Left cardiac atrium (tissue), 4 donors: ENCODE data around the gene MAP3K20. TPM values are rescaled to one million over a fixed set of nuclear protein-coding genes. Genes with fewer than 3 reads are reported as not detected.

ENCODE experiments used
- ATAC-seq, 2 donors: fragments of 200-7000 bp; cut with Tn5 transposase; one replicate each; pipeline ENCODE4 v1.9.1; 2020; ENCODE audit warnings: mild to moderate bottlenecking in 2 of 2, moderate library complexity in 2 of 2
- DNase-seq: peaks from one replicate; pipeline ENCODE4 v3.0.0-alpha.2; 2020
- intact Hi-C, 2 donors: fragments of 100-400 bp; cut with DNase I; formaldehyde crosslinking; loops; one replicate each; pipeline versions ENCODE4 v1.14.1 to v1.15.1; 2022 to 2023
- total RNA-seq, 2 donors: library from RNA; stranded (reverse); fragmentation: NEBNext Ultra II Directional; extraction: Animal tissue kit (Norgen Biotek cat#: 25700); gene quantifications; one replicate each; pipeline ENCODE4 v1.2.1, GENCODE V29; 2021
- donor health status: DM: no; HTN: yes; CAD: no.
- donor health status: DM: no; HTN: yes; CAD: no; lungs with severe emphysema.
- donor health status: DM: yes; HTN: yes; CAD: no.
- donor health status: Dilated cardiomyopathy.

Gene MAP3K20
- total RNA-seq, 2 donors from 2014 or later: 204 to 206 TPM

DNA sequence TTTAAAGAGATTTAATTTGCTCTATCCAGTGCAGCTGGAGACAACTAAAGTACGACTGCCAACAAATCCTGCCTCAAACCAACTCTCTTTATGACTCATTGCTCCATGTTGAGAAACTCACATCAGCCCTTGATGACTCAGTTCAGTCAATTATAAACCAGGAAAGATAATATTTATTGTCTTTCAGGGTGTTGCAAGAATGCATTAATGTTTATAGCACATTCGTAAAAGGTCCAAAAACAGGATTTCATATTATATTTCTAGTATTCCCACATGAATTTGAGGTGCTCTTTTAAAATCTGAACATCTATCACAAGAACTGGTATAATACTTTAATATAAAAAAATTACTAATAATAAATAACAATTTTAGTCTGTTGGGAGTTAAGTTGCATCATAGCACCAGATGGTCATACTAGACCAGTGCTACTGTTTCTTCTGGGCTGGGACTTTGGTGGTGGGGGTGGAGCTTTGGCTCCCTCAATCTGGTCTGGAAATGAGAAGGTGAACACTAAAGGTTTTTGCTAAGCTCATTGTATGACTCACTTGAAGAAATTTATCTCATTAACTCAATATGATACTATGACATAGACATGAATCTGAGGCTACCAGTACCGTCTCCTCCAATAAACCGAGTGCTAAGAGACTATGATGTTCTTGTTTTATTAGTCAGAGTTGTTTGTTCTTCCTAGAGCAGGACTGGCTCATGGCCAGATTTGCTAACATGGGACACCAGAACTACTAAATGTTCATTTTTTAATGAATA is 26.6 kb upstream of the MAP3K20 start:
- DNase-seq (peak; percentile 73), ATAC-seq (peak; percentile 81 to 96)
- intact Hi-C loops: no loop called here

DNA sequence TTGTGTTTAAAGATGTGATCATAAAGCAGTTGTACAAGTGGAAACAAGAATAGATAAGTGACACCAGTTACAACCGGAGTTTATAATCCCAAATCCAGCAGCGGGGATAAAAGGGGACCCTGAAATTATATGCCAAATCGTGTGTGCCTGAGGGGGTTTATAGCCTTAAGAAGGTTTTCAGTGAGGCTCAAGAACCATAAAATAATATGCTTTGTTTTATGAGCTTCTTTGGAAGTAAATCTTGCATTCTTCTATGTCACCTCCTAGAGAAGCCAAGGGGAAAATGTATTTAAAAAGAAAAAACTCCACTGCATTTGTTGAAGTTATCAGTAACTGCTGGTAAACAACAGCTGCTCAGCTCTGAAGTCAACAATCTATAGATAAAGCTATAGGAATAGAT is 25.8 kb upstream of the MAP3K20 start:
- intact Hi-C loops: no loop called here
- ATAC-seq: no peak

DNA sequence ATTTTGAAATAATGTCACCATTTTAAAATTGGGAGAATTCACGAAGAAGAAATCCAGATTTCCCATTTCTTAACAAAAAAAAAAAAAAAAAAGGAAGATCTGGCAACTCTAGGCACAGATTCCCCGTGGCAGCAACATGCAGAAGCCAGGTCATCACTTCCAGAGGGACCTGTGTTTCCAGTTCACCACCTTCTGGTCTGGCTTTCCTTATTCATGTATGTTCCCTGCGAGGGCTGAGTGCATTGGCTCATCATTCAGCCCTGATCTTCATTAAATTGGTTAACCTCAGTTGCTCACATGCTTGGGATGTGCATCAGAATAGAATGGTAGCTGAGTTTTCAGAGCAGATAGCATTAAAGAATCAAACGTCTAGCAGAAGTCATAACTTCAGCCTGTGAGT is 25.0 kb upstream of the MAP3K20 start:
- intact Hi-C loops: no loop called here
- ATAC-seq (no peak), DNase-seq (no peak)

More for the DNA sequence above, 25.8 kb upstream of the MAP3K20 start:
- no peak for DNase-seq

DNA sequence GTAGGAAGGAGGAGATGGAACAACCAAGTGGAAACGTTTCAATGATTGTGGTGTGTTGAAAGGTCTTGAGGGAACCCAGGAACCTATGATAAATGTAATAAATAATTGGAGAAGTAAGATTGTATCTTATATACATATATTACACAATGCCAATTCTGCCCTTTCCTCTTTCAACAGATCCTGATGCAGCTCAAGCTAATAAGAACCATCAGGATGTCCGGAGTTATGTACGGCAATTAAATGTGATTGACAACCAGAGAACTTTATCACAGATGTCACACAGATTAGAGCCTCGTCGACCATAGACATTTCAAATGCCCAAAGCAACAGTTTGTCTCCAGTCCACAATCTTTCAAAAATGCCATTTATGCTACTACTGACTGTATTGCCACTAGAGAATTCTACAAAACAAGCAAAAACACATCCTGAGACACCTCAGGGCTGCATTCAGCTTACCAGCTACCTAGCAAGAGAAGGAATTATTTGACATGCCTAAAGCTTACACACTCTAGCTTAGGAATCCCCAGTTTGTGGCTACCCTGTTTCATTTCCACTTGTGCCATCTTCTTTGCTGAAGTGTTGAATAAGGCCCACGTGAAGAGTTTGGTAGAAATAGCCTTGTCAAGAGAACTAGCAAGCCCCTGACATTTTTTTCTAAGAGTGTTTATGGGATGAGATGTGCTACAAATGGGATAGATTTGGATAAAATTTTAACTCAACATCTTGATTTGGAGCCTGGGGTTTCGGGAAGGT is 24.0 kb upstream of the MAP3K20 start:
- ATAC-seq: no peak
- intact Hi-C loops: no loop called here
- no peak for DNase-seq

DNA sequence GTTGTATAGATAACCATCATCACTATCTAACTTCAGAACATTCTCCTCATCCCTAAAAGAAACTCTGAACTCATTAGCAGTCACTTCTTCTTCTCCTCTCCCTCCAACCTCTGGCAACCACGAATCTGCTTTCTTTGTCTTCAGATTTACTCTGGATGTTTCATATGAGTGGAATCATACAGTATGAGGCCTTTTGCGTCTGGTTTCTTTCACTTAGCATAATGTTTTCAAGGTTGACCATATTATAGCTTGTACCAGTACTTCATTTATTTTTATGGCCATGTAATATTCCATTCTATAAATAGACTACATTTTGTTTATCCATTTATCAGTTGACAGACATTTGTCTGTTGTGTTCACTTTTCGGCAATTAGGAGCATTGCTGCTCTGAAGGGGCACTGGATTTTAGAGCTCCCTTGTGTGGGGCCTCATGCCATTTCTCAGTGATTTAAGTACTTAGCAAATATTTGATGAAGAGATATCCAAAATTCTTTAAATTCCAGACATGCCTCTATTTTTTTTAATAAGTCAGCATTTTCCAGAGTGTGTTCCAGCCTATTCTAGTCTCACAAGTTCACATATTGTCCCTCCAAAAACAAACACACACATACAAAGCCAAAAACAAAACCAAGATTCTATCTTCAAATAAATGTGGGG is 22.5 kb upstream of the MAP3K20 start:
- DNase-seq: no peak
- intact Hi-C loops: no loop called here
- no peak for ATAC-seq

DNA sequence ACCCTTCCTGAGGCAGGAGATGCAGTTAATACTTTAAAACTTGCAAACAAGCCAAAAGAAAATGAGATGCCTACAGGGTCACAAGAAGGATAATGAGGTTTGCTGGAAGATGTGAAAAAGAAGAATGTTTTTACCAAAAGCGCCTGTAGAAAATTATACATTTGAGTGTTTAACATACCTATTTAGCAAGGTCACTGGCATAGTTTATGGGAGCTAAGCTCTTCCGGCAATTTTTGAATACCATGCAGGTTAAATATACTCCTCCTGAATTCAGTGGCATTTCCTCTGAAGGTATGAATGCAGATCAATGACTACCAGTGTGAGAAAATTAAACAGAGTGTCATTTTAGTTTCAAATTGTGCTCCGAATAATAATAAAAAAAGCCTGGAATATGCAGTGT is 21.2 kb upstream of the MAP3K20 start:
- intact Hi-C loops: no loop called here
- ATAC-seq (no peak), DNase-seq (no peak)

DNA sequence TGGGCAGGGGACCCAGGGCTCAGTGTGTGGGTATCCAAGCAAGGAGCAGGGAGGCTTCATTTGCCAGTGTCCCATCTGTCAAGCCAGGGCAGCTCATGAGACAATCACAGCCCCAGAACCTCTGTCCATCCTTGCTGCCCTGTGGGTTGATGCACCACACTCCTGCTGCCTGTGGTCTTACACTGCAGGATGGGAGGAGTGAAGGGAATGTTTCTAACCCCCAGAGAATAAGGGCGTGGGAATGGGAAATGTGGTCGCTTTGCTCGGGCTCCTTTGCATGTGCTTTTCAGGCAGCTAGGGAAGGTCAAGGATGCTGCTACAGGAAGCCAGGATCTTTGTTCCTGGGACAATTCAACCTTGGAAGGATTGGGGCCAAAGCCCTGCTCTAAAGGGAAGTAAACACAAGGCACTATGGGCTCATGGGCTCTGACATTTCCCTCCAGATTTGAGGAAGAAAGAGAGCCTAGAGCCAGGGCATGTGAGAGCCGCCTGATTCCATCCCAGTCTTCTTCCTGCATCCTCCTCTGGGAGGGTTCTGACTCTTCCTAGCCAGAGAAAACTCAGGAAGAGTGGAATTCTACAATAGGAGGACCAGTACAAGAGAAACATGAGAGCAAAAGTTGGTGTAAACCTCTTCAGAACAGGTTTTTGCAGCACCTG is 18.8 kb upstream of the MAP3K20 start:
- intact Hi-C loops: no loop called here
- DNase-seq: no peak
- ATAC-seq: peak in 1 of 2 donors; percentile 36

DNA sequence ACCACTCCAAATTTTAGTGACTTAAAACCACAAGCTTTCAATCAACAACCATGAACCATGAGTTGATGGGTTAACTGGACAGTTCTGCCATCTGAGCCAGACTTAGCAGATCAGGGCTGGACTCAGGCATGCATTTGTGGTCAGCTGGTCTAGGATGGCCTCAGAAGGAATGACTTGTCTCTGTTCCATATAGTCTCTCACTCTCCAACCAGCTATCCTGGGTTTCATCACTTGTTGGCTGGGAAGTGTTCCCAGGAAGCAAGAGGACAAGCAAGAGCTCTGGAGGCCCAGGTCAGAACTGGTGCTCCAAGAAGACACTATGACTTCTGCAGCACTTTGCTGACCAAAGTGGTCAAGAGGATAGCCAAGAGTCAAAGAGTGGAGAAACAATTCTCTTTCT is 17.5 kb upstream of the MAP3K20 start:
- ATAC-seq (peak in 1 of 2 donors; percentile 61), DNase-seq (no peak)
- intact Hi-C loops: no loop called here

DNA sequence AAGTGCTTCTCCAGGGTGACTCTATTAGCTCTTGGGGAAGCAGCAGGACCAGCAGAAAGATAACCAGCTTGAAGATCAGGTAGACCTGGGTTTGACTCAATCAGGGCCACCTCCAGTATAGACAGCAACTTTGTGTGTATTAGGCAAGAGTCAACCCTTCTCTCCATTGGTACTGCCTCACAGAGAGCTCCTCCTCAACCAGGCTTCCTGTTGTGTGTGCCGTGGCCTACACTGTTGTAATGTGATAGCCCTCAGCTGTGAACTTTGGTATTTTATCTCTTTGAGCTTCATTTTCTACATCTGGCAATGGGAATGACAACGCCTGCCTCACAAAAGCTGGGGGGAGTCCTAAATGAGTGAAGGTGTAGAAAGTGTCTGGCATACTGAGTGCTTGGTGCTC is 17.0 kb upstream of the MAP3K20 start:
- DNase-seq: no peak
- intact Hi-C loops: no loop called here
- ATAC-seq: no peak

DNA sequence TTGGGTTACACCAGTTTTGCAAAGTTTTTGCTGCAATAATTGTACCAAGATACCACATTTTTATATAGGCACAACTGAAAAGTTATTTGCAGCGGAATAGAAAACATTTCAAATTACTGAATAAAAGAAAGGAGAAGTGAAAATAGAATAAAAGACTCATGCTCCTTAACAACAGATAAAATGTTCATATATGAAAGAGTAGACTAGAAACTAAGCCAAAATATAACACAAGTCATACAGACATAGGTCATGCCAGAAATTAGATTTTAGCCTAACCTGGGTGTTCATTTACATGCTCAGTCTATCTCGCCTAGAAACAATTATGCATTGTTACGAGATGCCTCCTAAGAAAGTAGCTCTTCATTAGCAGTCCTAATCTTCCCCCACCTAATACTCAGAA is 16.4 kb upstream of the MAP3K20 start:
- no peak for DNase-seq
- intact Hi-C loops: no loop called here
- ATAC-seq: no peak

DNA sequence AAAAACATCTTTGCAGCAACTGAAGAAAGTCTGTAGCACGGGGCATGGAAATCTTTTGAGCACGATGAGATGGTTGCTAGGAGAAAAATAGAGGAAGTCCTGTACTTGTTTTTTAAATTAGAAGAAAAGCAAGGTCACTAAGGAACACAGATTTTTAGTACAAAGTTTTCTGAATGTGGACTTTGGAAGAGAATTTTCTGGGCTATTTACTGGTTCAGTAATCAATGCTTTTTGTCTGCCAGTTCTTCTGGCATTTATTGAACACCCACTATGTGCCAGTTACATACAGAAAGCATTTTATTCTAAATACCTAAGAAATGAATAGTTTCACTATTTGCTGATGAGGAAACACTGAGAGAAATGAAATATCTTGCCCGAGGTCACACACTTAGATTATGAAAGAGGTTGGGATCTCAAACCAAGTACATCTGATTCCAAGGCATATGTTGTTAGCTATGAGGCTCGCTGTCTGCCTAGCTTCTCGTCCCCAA is 15.6 kb upstream of the MAP3K20 start:
- DNase-seq (no peak), ATAC-seq (peak in 1 of 2 donors; percentile 50)
- intact Hi-C loops: no loop called here

DNA sequence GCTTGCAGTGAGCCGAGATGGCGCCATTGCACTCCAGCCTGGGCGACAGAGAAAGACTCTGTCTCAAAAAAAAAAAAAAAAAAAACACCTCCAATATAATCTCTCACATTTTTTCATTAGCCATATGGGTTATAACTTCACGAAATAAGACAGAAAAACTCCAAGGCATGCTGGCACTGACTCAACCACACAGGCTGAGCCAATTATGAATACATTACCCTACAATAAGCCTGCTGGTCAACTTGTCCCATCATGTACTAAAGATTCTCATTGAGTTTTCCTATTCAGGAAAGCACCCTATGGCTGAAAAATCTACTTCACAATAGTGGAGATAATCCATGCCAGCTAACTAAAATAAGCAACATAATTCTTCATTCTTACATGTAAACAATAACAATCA is 12.8 kb upstream of the MAP3K20 start:
- DNase-seq (no peak), ATAC-seq (no peak)
- intact Hi-C loops: no loop called here

DNA sequence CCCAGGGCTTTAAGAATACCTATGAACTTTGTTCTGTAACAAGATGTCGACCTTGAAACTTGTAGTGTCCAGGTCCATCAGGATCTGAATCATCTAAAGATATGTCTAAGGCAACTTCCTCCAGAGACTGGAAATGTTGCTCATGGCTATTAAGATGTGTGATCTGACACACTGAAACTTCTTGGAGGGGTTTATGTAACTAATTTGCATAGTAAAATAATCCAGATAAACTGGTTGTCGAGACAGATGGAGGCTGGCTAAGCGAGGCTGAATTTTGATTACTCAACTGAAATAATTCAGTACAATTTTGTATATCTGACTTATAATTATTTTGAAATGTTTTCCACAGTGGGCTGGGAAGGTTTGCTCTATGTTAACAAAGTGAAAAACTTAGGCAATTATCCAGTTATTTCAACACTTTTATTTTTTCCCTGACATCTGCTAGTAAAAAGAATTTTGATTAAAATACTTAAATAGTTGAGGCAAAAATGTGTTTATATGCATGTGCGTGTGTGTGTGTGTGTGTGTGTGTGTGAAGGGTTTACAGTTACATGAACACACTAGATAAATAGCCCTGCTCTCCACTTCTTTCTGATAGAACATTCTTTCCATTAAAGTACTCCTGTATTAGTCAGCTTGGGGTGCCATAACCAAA is 11.4 kb upstream of the MAP3K20 start:
- no peak for DNase-seq
- intact Hi-C loops: no loop called here
- ATAC-seq: peak in 1 of 2 donors; percentile 57

DNA sequence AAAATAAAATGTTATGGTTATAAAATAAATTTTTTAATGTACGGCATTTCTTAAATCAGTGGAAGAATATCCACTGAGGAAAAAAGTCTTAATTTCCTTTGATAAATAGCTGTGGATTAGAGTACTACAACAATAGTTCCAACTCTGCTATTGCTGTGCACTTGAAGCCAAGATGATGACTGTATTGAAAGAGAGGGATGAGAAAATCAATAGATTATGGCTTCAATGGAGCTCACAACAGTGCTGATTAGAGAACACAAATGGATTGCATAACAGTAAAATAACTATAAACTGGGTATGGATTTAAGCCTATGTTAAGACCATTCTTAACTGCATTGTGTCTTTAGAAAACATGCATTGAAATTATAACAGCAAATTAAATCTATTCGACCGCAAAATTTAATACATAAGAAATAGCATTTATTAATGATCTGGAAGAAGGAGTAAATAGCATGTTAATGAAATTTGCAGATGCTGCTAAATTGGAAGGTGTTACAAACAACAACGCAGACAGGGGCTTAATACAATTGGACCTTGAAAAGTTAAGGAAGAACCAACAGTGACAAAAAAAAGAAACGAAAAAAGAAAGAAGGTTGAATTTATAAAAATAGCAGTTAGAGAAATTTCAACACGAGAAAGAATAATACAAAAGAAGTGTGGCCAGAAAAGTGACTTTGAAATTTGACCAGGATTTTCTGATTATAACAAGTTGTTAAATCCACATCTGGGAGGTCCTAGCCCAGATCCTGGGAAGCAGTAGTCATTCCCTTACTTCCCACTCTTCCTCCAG is 8.6 kb upstream of the MAP3K20 start:
- no peak for DNase-seq
- ATAC-seq: no peak
- intact Hi-C loops: no loop called here

DNA sequence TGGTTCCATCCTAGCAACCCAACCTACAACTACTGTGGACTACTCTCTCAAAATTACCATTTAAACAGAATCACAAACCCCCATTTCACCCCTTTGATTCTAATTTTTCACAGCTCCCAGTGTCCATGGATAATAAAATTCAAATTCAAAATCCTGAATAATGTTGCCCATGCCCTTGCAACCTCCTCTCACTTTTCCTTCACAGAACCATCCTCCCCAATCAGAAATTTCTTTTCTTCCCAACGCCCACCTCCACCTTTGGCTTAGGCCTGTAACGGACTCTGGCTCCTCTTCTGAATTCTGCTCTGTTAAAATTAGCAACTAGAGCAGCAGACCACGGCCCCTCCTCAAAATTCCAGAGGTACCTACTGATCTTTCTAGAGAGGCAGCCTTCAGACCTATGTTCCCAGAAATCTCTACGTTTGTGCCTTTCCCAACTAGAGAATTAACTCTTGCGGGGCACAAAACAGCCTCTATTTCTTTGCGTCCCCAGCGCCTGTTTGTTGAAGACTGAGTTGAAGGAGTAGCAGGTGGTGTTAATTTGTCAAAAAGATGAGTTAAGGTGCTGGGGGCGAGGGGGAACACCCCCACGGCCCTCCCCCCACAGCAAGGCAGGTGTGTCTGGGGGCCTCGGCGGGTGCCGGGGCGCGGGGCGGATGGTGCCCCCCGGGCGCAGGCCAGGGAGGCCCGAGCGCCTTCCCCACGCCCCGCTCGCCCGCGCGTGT is 428 bp upstream of the MAP3K20 start:
- ATAC-seq (no peak), DNase-seq (no peak)
- intact Hi-C loops: loop anchor here (5.0 kb wide), 2 partner anchors 48 to 137 kb away; no protein-coding TSS in a partner anchor

DNA sequence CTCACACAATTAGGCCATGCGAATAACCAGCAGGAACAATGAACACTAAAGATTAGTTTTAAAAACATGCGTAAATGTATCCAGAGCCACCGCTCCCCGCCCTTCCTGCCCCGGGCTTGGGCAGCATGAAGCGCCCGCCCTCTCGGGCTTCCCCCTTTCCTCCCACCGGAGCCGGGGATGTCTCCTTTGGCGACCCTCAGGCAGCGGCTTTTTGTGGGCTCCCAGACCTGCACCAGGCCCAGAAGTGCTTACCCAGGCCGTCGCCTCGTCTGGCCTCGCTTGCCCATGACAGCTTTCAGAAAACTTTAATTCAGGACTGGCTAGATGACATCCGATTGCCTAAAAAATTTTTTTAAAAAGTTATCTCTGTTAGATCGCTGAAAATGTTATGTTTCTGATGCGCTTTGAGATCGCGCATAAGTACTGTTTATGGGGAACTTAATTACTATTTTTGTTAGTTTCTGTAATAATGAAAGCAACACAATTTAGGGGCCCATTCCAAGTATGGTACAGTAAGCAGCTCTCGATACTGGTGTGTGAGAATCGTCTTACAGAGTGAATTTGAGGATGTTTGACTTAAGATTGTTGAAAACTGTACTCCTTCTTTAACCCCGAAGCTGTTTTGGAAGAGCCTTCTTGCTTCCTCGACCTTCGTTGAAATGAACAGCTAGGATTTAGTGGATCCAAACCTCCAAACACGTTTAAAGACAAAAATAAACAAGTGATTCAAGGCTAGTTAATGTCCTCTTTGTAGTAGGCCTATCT is 1.1 kb downstream of the MAP3K20 start:
- peak; percentile 51 to 54 for ATAC-seq
- intact Hi-C loops: loop anchor here (5.0 kb wide), 2 partner anchors 49 to 136 kb away; no protein-coding TSS in a partner anchor
- DNase-seq: peak; percentile 64
